NCI-H2227 (cell line): Measurements from ENCODE around the gene CREBRF.
"Not testable (repeated sequence)": the region's sequence is repeated elsewhere in the genome, so short reads cannot be mapped to it uniquely, and the experiment has no call there.

Source experiments
- DNase-seq: peaks from one replicate; lab custom pipeline; 2025; ENCODE audit not compliant: unreplicated experiment; lab: John Stamatoyannopoulos, UW

The CREBRF gene

DNA sequence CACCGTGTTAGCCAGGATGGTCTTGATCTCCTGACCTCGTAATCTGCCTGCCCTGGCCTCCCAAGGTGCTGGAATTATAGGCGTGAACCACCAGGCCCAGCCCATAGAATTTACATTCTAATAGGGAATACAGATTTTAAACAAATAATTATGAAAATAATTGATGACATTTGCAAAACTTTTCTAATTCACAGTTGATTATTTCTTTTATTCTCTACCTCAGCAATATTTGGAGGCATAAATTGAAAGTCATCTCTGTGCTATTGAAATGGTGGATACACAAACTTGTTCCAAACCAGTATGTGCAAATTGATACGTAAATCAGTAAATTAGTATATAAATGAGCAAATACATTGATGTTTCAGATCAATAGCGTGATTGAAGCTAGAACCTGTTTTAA is 96.4 kb downstream of the CREBRF start:
- DNase-seq, result no peak

DNA sequence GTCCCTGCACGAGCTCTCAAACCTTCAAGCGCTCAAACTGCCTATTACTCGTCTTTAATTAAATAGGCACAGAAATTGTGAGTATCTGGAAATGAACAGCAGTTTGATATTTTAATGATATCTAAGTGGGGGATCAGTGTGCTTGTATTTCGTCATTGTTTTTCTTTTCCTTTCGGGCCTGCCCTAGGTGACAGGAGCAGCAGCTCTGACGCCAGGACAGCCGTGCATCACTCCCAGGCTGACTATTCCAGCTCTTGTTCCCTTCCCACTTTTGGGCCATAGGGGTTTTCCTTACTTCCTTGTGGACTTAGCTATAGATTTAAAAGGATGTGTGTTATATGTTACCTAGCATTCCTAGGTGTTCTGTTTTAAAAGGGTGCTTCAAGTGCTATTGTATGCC is 97.7 kb downstream of the CREBRF start:
- DNase-seq, result no peak

DNA sequence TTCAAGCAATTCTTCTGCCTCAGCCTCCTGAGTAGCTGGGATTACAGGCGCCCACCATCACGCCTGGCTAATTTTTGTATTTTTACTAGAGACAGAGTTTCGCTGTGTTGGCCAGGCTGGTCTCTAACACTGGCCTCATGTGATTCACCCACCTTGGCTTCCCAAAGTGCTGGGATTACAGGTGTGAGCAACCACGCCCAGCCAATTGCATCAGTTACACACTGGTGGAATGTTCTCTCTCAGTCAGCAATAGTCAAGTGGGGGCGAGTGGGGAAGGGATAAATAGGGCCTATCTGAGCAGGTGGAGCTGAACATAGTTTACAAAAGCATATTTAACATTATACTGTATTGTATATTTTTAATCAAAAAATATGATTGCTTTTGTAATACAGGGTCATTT is 98.5 kb downstream of the CREBRF start:
- not testable (repeated sequence) for DNase-seq

DNA sequence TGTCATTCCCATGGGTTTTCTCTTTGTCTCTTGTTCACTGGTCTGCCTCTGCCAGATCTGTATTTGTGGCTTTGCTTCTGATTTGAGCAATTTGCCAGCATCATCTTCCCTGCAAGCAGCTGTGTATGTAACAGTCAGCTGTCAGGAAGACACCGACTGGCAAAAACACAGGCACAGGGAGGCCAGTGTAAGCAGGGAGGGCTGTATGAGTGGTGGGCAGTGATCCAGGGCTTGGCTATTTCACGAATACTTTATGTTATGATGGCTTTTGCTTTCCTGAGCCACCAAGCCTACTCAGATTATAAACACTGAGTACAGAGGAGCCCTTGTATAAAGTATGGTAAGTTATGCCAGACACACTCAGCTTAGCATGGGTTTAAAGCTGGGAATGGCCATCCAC is 99.8 kb downstream of the CREBRF start:
- no peak for DNase-seq

DNA sequence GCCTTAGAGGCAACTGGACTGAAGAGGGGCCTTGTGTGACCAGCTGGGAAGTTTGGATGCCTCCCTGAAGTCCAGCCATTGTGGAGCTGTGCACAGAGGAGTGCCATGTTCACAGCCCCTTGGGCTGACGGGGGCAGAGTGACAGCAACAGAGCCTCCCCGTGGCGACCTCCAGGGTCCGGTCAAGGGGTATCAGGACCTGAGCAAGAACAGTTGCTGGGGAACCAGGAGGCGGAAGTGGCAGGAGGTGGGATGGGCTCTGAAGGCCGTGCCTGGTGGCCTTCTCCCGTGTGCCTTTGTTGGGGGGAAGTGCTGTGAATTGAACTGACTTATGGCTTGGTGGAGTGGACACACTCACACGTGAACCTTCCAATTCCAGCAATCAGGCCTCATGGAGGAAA is 102.2 kb downstream of the CREBRF start:
- no peak for DNase-seq

DNA sequence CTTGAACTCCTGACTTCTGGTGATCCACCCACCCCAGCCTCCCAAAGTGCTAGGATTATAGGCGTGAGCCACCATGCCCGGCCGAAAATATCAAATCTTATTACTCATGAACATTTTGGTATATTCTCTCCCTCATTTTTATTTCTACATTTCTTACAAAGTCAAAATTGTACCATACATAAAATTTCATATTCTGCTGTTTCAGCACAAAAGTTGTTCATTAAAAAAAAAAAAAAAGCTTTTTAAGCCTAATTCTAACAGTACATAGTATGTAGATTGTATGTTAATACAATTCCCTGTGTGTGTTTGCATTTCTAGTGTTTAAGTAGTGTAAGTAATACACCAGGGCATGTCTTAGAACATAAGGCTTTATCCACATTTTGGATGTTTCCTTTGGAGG is 103.1 kb downstream of the CREBRF start:
- no peak for DNase-seq

DNA sequence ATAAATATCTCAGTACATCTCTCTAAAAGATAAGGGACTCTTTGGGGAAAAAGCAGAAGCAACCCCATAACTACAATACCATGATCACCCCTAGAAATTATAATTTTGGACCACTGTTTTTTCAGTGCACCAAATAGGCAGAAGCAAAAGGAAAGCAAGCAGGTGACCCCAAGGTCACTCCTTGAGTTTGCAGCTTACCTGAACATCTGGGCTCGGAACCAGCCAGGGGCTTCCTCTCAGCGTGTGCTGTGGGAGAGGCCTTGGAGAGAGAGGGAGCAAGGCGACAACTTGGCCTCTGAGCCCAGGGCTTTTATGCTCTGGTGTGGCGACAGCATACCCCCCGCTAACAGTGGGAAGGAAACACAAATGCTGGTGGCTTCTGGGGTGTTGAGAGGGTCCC is 105.0 kb downstream of the CREBRF start:
- DNase-seq, result no peak

DNA sequence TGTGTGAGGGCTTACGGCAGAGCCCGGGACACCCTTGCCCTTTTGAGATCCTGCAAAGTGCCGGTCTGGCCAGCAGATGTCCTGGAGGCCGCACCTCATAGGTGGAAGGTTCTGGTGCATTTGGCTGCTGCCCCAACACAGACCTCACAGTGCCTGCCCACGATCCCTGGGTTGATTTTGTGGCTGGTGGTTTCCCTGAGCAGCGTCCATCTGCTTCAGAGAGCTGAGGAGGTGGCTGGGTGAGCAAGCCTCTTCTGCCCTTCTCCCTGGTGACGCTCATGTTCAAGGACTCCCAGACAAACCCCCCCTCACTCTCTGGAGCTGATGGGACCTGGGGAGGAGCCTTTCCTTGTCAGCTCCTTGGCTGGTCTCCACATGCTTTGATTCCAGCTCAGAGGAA is 107.1 kb downstream of the CREBRF start:
- DNase-seq, result no peak

DNA sequence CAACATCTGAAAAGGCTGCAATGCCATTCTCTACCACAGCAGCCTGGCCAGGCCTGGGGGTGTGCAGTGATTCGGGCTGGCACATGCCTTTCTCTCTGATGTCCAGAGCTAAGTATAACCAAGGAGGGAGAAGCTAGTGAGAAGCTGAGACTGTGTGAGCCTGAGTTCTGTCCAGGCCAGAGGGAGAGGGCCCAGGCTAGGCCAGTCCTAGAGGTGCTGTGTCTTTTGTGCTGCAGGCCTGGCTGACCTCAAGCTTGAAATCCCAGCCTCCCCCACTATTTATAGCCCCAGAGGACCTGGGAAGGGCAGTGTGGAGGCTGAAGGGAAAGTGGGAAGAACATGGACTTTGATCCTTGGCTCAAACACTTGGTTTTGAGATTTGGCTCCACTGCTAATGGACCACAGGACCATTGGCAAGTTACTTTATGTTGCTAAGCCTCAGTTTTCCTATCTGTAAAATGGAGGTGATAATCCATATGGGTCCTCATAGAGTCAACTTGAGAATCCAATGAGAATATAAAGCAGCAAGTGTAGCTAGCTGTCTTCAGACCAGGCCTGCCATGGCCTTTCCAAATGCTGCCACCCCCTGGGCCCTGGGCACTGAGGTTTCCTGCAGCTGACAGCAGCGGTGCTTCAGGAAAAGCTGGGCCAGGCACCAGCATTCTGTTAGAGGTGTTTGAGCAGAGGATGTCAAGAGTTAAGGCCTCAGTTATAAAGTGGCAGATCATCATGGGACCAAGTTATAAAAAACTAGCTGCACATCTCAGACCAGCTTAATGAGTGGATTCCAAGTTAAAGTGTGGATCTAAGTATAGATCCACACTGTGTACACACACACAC is 109.2 kb downstream of the CREBRF start:
- DNase-seq, result no peak

DNA sequence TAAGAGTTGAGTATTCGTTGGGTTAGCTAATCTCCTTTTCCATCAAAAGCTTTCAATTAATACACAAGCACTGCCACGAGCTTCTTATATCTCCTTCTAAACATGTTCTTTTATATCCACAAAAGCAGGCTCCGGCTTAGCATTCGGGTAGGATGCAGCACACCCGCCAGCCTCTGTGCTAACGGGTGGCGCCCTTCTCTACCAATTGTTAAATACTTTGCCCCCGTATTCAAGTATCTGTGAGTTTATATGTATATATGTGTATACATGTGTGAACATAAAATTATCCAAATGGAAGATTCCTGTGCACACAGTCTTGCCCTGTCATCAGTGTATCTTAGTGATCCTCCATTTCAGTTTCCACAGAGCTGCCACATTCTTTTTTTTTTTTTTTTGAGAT is 116.0 kb downstream of the CREBRF start:
- DNase-seq, result no peak

DNA sequence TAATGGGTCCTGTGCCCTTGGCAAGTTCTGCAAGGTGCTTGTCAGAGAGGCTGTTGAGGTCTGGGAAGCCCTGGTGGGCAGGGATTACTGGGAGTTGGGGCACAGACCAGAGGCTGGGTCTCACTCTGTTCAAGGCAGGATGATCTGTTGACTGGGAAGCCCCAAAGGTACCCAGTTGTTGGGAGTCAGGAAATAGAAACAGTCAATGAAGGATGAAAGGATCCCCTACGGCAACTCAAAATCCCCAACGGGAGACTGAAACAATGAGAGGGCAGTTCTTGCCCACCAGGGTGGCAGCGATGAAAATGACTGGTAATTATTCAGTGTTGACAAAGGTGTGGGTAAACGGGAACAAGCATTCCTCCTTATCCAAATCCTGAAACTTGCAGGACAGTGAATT is 119.4 kb downstream of the CREBRF start:
- DNase-seq, result no peak

DNA sequence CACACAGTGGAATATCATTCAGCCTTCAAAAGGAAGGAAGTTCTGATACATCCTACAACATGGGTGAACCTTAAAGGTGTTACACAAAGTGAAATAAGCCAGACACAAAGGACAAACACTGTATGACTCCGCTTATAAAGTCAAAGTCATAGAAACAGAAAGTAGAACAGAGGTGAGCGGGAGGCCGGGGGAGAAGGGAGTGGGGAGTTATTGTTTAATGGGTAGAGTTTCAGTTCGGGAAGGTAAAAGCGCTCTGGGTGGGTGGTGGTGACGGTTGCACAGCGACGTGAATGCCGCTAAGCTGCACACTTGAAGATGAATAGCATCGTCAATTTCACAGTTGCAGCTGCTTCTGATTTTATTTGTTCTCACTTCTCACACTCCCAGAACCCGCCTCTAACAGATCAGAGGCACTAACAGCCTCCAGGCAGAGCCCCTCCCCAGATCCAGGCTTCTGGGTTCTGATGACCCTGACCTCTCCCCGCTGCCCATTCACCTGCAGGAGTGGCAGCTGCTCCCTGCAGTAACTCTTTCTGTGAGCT is 122.3 kb downstream of the CREBRF start:
- no peak for DNase-seq

DNA sequence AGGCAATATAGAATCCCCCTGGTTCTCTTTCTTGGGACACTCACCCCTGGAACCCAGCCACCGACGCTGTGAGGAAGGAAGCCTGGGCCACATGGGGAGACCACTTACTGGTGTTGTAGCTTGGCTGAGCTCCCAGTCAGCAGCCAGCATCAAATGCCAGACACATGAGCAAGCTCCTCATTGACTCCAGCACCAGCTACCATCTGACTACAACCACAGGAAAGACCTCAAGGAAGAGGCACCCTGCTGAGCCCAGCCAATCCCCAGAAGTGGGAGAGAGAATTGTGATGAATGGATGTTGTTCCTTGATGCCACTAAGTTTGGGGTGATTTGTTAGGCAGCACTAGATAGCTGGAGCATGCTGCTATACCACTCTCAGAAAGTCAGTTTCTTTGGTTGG is 124.2 kb downstream of the CREBRF start:
- DNase-seq, result no peak

DNA sequence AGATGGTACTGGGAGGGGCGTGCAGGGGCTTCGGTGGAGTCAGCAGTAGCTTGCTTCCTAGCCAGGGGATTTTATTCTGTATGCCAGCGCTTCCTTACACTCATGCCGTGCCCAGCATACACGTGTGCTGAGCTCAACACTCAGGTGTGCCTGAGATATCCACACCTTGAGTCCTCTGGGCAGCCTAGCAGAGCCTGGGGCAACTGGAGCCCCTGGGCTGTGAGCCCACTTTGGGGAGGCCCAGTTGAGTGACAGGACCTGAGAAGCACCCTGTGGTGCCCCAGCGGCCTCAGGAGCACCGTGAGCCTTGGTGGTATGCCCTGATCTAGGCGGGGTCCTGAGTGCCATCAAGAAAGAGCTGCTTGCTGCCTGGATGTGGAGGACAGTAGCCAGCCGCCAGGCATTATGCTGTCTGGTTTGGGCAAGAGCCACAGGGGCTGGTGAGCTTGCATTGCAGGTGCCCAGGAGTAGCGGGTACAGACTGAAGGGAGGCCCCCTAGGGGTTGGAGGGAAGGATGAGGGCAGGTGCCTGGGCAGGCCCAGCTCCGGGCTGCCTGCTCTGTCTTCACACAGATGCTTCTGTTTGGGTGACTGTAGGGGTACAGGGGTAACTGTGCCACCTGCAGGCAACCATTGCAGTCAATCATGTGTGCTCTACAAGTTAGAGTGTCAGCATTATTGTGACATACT is 131.0 kb downstream of the CREBRF start:
- DNase-seq, result no peak

DNA sequence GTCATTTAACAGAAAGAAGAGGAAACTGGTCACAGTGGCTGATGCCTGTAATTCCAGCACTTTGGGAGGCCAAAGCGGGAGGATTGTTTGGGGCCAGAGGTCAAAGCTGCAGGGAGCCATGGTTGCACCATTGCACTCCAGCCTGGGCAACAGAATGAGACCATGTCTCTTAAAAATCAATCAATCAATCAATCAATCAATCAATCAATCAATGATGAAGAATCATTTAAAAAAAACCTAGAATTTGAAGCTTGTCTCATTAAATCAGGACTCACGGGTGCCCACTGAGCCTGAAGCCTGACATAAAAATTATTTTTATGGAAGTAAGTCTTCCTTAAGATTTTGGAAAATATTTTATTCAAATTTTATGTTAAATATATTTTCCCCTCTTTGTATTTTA is 132.1 kb downstream of the CREBRF start:
- DNase-seq, result no peak
